Measurements from ENCODE around the gene CD9. TPM values are rescaled to one million over a fixed set of nuclear protein-coding genes. Genes with fewer than 3 reads are reported as not detected.
A peak's percentile ranks its signal among the peaks of the same experiment; 100 is the strongest.

The CD9 gene
- polyA plus RNA-seq, 1 of the 3 experiments (the other 2 are of a cell fraction): 76.6 TPM

DNA sequence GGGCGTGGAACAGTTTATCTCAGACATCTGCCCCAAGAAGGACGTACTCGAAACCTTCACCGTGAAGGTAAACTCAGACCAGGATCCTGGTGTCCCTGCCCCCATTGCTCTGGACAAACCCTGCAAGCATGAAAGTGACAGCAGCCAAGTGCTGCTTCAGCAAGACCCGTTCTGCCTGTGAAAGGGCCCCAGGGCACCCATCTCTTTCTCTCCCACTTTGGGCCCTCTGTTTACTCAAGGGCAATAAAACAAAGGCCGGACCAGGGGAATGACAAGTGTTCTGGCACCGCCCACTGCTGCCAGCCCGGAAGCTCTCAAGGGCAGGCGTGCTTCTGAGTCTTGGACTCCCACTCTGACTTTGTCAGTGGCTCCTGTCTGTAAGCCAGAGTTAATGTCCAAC, 35.3 kb downstream of the CD9 start (continued):
- TF ChIP-seq NRF1 (IDR thresholded peaks at IDR 0.05; ENCODE audit: low read depth, low read length) (no peak), NFIC (IDR thresholded peaks at IDR 0.05; ENCODE audit: borderline replicate concordance) (no peak), RFX5 (IDR thresholded peaks at IDR 0.05; ENCODE audit: low read length) (no peak)

DNA sequence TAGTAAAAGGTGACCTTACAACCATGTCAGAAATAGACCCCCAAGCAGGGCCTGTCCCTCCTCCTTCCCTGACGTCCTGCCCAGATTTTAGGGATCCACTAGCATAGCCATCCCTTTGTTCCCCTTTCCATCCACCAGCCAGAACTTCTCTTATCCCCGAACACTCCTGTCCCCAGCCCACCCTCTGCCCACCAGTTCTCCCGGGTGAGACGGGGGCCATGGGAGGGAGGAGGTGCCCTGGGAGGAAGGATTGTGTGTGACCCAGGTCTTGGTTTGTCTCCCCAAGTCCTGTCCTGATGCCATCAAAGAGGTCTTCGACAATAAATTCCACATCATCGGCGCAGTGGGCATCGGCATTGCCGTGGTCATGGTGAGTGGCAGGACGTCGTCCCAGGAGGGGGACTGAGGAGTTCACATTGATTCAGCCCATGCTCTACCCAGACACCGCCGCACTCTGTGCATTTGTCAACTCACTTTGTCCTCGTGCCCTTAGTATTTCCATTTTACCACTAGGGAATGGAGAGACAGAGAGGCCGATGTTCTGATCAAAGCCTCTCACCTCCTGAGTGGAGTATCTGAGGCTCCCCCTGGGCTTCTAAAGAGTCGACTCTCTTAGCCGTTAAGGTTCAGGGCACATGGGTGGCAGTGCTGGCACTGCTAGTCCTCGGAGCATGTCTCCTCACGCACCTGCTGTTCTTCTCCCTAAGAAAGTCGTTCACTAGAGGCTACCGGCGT, 35.9 kb downstream of the CD9 start:
- peaks cover 3% of the 10 kb centered on the region for H3F3A ChIP-seq (replicated peaks; ENCODE audit: insufficient read depth)
- H3K36me3 ChIP-seq (replicated peaks in 1 of 2; ENCODE audit: control insufficient read depth in 1 of 2, insufficient read depth in 2 of 2, low read length in 1 of 2): peaks cover 0 to 3% of the 10 kb centered on the region in 2 experiments
- no peaks in the 10 kb centered on the region for H3K27me3 ChIP-seq (ENCODE audit: insufficient read depth)
- 92% methylated on average over 15 of the region's 22 CpGs for WGBS (ENCODE audit: low lambda C conversion rate)
- CTCF ChIA-PET: no interaction called here
- TF ChIP-seq REST (IDR thresholded peaks at IDR 0.05; ENCODE audit: low read depth, low read length) (no peak), SMC3 (IDR thresholded peaks at IDR 0.05; ENCODE audit: low read depth, low read length) (no peak), USF1 (IDR thresholded peaks at IDR 0.05; ENCODE audit: borderline replicate concordance, low read depth) (no peak), FOSL2 (IDR thresholded peaks at IDR 0.05; ENCODE audit: borderline replicate concordance, low read depth) (no peak), GABPA (IDR thresholded peaks at IDR 0.05; ENCODE audit: low read depth) (no peak), FOXM1 (IDR thresholded peaks at IDR 0.05; ENCODE audit: low read depth) (no peak), SIN3A (IDR thresholded peaks at IDR 0.05; ENCODE audit: borderline replicate concordance, low read depth, low read length) (no peak), PBX3 (IDR thresholded peaks at IDR 0.05) (no peak), NRF1 (IDR thresholded peaks at IDR 0.05; ENCODE audit: low read depth, low read length) (no peak), CHD2 (IDR thresholded peaks at IDR 0.05; ENCODE audit: low read length, partially characterized antibody) (no peak), YY1 (IDR thresholded peaks at IDR 0.05; ENCODE audit: low read depth) (no peak)
- peaks cover 0 to 39% of the 10 kb centered on the region in 2 experiments; a peak in 1 of 4 replicates for H3K4me1 ChIP-seq (ENCODE audit: control insufficient read depth in 1 of 2, insufficient read depth in 2 of 2, low read depth in 1 of 2, low read length in 1 of 2)
- peak overlapping the region in 1 of 2 experiments; percentile 2; a peak in 1 of 4 replicates for H3K27ac ChIP-seq (ENCODE audit: low read depth in 2 of 2, low read length in 1 of 2)
- no peak overlapping the region for H3K4me2 ChIP-seq
- H4K20me1 ChIP-seq (ENCODE audit: insufficient read depth): no peaks in the 10 kb centered on the region
- H3K4me3 ChIP-seq (ENCODE audit: low read depth in 2 of 2, low read length in 1 of 2): no peak overlapping the region
- DNase-seq: no peak
- H3K79me2 ChIP-seq (ENCODE audit: insufficient read depth): no peaks in the 10 kb centered on the region
- no peak overlapping the region for H2AFZ ChIP-seq (ENCODE audit: low read depth)
- no peaks in the 10 kb centered on the region for H3K9me2 ChIP-seq
- H3K9ac ChIP-seq: no peak overlapping the region
- POLR2A ChIA-PET: no interaction called here
- H3K9me3 ChIP-seq: no peaks in the 10 kb centered on the region
